Liver (tissue), 9 donors: Measurements from ENCODE around the gene RBM15. TPM values are rescaled to one million over a fixed set of nuclear protein-coding genes. Genes with fewer than 3 reads are reported as not detected.

Experiments
- DNase-seq: peaks from one replicate; pipeline ENCODE4 v3.0.0-alpha.2; 2017; ENCODE audit warnings: low spot score
- H3K27ac ChIP-seq, 2 donors: one replicate each; pipeline ENCODE4 v1.7.0; 2013; ENCODE audit warnings: inconsistent platforms in 2 of 2, low read length in 2 of 2, control low read depth in 1 of 2, low read depth in 1 of 2, mild to moderate bottlenecking in 1 of 2
- H3K27me3 ChIP-seq, 4 donors: one replicate each; pipeline versions ENCODE4 v1.6.1 to v1.7.0; 2013; ENCODE audit warnings: low read length in 3 of 4, inconsistent platforms in 1 of 4, mild to moderate bottlenecking in 1 of 4, moderate library complexity in 1 of 4; ENCODE audit not compliant: control insufficient read depth in 4 of 4, insufficient read depth in 4 of 4
- H3K36me3 ChIP-seq, 4 donors: one replicate each; pipeline versions ENCODE4 v1.6.1 to v1.7.0; 2013; ENCODE audit warnings: low read length in 3 of 4, mild to moderate bottlenecking in 3 of 4, low read depth in 1 of 4, moderate library complexity in 1 of 4; ENCODE audit not compliant: control insufficient read depth in 4 of 4, insufficient read depth in 3 of 4
- H3K4me1 ChIP-seq, 4 donors: one replicate each; pipeline versions ENCODE4 v1.6.1 to v1.7.0; 2013; ENCODE audit warnings: low read length in 3 of 4, mild to moderate bottlenecking in 3 of 4, moderate library complexity in 1 of 4; ENCODE audit not compliant: control insufficient read depth in 4 of 4, insufficient read depth in 4 of 4
- H3K4me3 ChIP-seq, 3 donors: one replicate each; pipeline versions ENCODE4 v1.6.1 to v1.7.0; 2013; ENCODE audit warnings: low read length in 3 of 3, control low read depth in 1 of 3, low read depth in 1 of 3, mild to moderate bottlenecking in 1 of 3
- H3K9ac ChIP-seq, 2 donors: one replicate each; pipeline ENCODE4 v1.7.0; 2013; ENCODE audit warnings: low read length in 2 of 2, mild to moderate bottlenecking in 2 of 2, moderate library complexity in 2 of 2, control low read depth in 1 of 2, low read depth in 1 of 2
- H3K9me3 ChIP-seq, 4 donors: one replicate each; pipeline versions ENCODE4 v1.6.1 to v1.7.0; 2013; ENCODE audit warnings: low read length in 3 of 4; ENCODE audit not compliant: control insufficient read depth in 4 of 4
- EGR1 ChIP-seq, 2 donors: IDR thresholded peaks; 2 replicates each; pipeline ENCODE4 v1.6.1; 2016 to 2018; ENCODE audit warnings: antibody characterized with exemption in 2 of 2, low read depth in 2 of 2
- FOXA1 ChIP-seq: IDR thresholded peaks from 2 replicates; pipeline ENCODE4 v1.6.1; 2016; ENCODE audit warnings: antibody characterized with exemption
- FOXA2 ChIP-seq: IDR thresholded peaks from 2 replicates; pipeline ENCODE4 v1.6.1; 2016; ENCODE audit warnings: antibody characterized with exemption
- GABPA ChIP-seq, 2 donors: IDR thresholded peaks in 1 of 2; conservative IDR thresholded peaks in 1 of 2; 2 replicates each; pipeline ENCODE4 v1.6.1; 2016; ENCODE audit warnings: antibody characterized with exemption in 2 of 2, mild to moderate bottlenecking in 1 of 2, moderate library complexity in 1 of 2
- HNF4A ChIP-seq, 2 donors: conservative IDR thresholded peaks; 2 replicates each; pipeline ENCODE4 v1.6.1; 2016; ENCODE audit warnings: antibody characterized with exemption in 2 of 2, mild to moderate bottlenecking in 2 of 2
- HNF4G ChIP-seq: IDR thresholded peaks from 2 replicates; pipeline ENCODE4 v1.6.1; 2016; ENCODE audit warnings: antibody characterized with exemption
- JUND ChIP-seq, 2 donors: IDR thresholded peaks; 2 replicates each; pipeline ENCODE4 v1.6.1; 2016; ENCODE audit warnings: antibody characterized with exemption in 2 of 2
- NR2F2 ChIP-seq: IDR thresholded peaks from 2 replicates; pipeline ENCODE4 v1.6.1; 2016; ENCODE audit warnings: antibody characterized with exemption
- RAD21 ChIP-seq, 2 donors: IDR thresholded peaks; 2 replicates each; pipeline ENCODE4 v1.6.1; 2016; ENCODE audit warnings: antibody characterized with exemption in 2 of 2, mild to moderate bottlenecking in 2 of 2
- RXRA ChIP-seq, 2 donors: IDR thresholded peaks; 2 replicates each; pipeline ENCODE4 v1.6.1; 2017 to 2018; ENCODE audit warnings: antibody characterized with exemption in 2 of 2, mild to moderate bottlenecking in 1 of 2
- SP1 ChIP-seq: IDR thresholded peaks from 2 replicates; pipeline ENCODE4 v1.6.1; 2018; ENCODE audit warnings: antibody characterized with exemption, mild to moderate bottlenecking
- TAF1 ChIP-seq: conservative IDR thresholded peaks from 2 replicates; pipeline ENCODE4 v1.6.1; 2016; ENCODE audit warnings: antibody characterized with exemption, mild to moderate bottlenecking
- YY1 ChIP-seq: IDR thresholded peaks from 2 replicates; pipeline ENCODE4 v1.6.1; 2016; ENCODE audit warnings: antibody characterized with exemption, mild to moderate bottlenecking
- whole genome bisulfite sequencing: extraction: QIAGEN DNeasy Blood & Tissue Kit; methylation state at CpG from one replicate; pipeline ENCODE4 v1.1.7; 2013; 5-methylcytosine and 5-hydroxymethylcytosine counted together
- polyA plus RNA-seq, 2 donors: library from polyadenylated mRNA; stranded (reverse) in 1 of 2; unstranded in 1 of 2; fragments of 200-250 nt in 1 of 2; fragments of >200 nt in 1 of 2; fragmentation: Nextera tagmentation in 1 of 2; extraction: Ambion mirVana in 1 of 2; gene quantifications; one replicate each; pipeline versions ENCODE4 v1.2.1 to v1.2.3, GENCODE V29; 2013 to 2015
- total RNA-seq, 2 donors: library from RNA; depleted of rRNA; stranded (reverse); fragments of >200 nt; gene quantifications; one replicate each; pipeline ENCODE4 v1.2.3, GENCODE V29; 2014
- TF ChIP-seq, protein P1 (sequence below): fragments of 150-350 bp; IDR thresholded peaks from 2 replicates; pipeline ENCODE4 v1.5.1; 2017; ENCODE audit warnings: improper control_type of control experiment, low read depth, low read length; ENCODE audit not compliant: missing input control
- TF ChIP-seq, protein P2 (sequence below): IDR thresholded peaks from 2 replicates; pipeline ENCODE4 v1.6.1; 2016; ENCODE audit warnings: antibody characterized with exemption, mild to moderate bottlenecking
- TF ChIP-seq, protein P3 (sequence below): IDR thresholded peaks from 2 replicates; pipeline ENCODE4 v1.6.1; 2016; ENCODE audit warnings: antibody characterized with exemption
- TF ChIP-seq, protein P4 (sequence below): IDR thresholded peaks from 2 replicates; pipeline ENCODE4 v1.6.1; 2016; ENCODE audit warnings: antibody characterized with exemption
- donor health status: healthy.
- donor health status: healthy.
- donor health status: healthy.
- donor health status: healthy.
- donor health status: healthy.

RBM15 gene
- total and polyA plus RNA-seq, 4 donors, result 2.4 to 34.0 (median 15.0) TPM

DNA sequence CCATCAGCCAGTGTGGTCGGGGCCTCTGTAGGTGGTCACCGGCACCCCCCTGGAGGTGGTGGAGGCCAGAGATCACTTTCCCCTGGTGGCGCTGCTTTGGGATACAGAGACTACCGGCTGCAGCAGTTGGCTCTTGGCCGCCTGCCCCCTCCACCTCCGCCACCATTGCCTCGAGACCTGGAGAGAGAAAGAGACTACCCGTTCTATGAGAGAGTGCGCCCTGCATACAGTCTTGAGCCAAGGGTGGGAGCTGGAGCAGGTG, 961 bp downstream of the RBM15 start:
- peak overlapping the region; percentile 87 to 93 for H3K27ac ChIP-seq
- peaks cover 1 to 7% (median 4%) of the 10 kb centered on the region in 4 donors for H3K36me3 ChIP-seq
- DNase-seq, result no peak
- 11% methylated on average over 9 of the region's 9 CpGs for WGBS
- peak overlapping the region; percentile 82 to 96 (median 91) for H3K4me3 ChIP-seq
- TF ChIP-seq SP1 (no peak), FOXA2 (no peak), HNF4G (no peak), JUND (IDR thresholded peaks at IDR 0.05) (no peak), HNF4A (conservative IDR thresholded peaks at IDR 0.05) (no peak), NR2F2 (no peak), YY1 (no peak), TAF1 (no peak), EGR1 (IDR thresholded peaks at IDR 0.05; ENCODE audit: low read depth in 2 of 2) (no peak), RAD21 (IDR thresholded peaks at IDR 0.05) (no peak), GABPA (IDR thresholded peaks at IDR 0.05 in 1 of 2, conservative IDR thresholded peaks at IDR 0.05 in 1 of 2) (no peak)
- TF ChIP-seq, protein P1, sequence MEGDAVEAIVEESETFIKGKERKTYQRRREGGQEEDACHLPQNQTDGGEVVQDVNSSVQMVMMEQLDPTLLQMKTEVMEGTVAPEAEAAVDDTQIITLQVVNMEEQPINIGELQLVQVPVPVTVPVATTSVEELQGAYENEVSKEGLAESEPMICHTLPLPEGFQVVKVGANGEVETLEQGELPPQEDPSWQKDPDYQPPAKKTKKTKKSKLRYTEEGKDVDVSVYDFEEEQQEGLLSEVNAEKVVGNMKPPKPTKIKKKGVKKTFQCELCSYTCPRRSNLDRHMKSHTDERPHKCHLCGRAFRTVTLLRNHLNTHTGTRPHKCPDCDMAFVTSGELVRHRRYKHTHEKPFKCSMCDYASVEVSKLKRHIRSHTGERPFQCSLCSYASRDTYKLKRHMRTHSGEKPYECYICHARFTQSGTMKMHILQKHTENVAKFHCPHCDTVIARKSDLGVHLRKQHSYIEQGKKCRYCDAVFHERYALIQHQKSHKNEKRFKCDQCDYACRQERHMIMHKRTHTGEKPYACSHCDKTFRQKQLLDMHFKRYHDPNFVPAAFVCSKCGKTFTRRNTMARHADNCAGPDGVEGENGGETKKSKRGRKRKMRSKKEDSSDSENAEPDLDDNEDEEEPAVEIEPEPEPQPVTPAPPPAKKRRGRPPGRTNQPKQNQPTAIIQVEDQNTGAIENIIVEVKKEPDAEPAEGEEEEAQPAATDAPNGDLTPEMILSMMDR, result no peak
- TF ChIP-seq, protein P2, sequence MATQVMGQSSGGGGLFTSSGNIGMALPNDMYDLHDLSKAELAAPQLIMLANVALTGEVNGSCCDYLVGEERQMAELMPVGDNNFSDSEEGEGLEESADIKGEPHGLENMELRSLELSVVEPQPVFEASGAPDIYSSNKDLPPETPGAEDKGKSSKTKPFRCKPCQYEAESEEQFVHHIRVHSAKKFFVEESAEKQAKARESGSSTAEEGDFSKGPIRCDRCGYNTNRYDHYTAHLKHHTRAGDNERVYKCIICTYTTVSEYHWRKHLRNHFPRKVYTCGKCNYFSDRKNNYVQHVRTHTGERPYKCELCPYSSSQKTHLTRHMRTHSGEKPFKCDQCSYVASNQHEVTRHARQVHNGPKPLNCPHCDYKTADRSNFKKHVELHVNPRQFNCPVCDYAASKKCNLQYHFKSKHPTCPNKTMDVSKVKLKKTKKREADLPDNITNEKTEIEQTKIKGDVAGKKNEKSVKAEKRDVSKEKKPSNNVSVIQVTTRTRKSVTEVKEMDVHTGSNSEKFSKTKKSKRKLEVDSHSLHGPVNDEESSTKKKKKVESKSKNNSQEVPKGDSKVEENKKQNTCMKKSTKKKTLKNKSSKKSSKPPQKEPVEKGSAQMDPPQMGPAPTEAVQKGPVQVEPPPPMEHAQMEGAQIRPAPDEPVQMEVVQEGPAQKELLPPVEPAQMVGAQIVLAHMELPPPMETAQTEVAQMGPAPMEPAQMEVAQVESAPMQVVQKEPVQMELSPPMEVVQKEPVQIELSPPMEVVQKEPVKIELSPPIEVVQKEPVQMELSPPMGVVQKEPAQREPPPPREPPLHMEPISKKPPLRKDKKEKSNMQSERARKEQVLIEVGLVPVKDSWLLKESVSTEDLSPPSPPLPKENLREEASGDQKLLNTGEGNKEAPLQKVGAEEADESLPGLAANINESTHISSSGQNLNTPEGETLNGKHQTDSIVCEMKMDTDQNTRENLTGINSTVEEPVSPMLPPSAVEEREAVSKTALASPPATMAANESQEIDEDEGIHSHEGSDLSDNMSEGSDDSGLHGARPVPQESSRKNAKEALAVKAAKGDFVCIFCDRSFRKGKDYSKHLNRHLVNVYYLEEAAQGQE, result no peak
- TF ChIP-seq, protein P3, sequence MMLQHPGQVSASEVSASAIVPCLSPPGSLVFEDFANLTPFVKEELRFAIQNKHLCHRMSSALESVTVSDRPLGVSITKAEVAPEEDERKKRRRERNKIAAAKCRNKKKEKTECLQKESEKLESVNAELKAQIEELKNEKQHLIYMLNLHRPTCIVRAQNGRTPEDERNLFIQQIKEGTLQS, result no peak
- TF ChIP-seq, protein P4, sequence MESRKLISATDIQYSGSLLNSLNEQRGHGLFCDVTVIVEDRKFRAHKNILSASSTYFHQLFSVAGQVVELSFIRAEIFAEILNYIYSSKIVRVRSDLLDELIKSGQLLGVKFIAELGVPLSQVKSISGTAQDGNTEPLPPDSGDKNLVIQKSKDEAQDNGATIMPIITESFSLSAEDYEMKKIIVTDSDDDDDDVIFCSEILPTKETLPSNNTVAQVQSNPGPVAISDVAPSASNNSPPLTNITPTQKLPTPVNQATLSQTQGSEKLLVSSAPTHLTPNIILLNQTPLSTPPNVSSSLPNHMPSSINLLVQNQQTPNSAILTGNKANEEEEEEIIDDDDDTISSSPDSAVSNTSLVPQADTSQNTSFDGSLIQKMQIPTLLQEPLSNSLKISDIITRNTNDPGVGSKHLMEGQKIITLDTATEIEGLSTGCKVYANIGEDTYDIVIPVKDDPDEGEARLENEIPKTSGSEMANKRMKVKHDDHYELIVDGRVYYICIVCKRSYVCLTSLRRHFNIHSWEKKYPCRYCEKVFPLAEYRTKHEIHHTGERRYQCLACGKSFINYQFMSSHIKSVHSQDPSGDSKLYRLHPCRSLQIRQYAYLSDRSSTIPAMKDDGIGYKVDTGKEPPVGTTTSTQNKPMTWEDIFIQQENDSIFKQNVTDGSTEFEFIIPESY, result no peak
- H3K9ac ChIP-seq, result peak overlapping the region; percentile 68 to 91
- H3K9me3 ChIP-seq, result no peaks in the 10 kb centered on the region
- H3K4me1 ChIP-seq, result peaks cover 18 to 67% (median 51%) of the 10 kb centered on the region in 4 donors
- no peaks in the 10 kb centered on the region for H3K27me3 ChIP-seq

DNA sequence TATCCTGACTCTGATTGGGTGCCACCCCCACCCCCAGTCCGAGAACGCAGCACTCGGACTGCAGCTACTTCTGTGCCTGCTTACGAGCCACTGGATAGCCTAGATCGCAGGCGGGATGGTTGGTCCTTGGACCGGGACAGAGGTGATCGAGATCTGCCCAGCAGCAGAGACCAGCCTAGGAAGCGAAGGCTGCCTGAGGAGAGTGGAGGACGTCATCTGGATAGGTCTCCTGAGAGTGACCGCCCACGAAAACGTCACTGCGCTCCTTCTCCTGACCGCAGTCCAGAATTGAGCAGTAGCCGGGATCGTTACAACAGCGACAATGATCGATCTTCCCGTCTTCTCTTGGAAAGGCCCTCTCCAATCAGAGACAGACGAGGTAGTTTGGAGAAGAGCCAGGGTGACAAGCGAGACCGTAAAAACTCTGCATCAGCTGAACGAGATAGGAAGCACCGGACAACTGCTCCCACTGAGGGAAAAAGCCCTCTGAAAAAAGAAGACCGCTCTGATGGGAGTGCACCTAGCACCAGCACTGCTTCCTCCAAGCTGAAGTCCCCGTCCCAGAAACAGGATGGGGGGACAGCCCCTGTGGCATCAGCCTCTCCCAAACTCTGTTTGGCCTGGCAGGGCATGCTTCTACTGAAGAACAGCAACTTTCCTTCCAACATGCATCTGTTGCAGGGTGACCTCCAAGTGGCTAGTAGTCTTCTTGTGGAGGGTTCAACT, 2.1 kb downstream of the RBM15 start:
- WGBS, result 90% methylated on average over 27 of the region's 27 CpGs
- no peaks in the 10 kb centered on the region for H3K27me3 ChIP-seq
- no peak overlapping the region for H3K27ac ChIP-seq
- H3K4me3 ChIP-seq, result no peak overlapping the region
- H3K9me3 ChIP-seq, result no peaks in the 10 kb centered on the region
- H3K36me3 ChIP-seq, result peaks cover 1 to 7% (median 4%) of the 10 kb centered on the region in 4 donors
- H3K9ac ChIP-seq, result no peak overlapping the region
- no peak for DNase-seq
- H3K4me1 ChIP-seq, result peaks cover 15 to 63% (median 49%) of the 10 kb centered on the region in 4 donors
- TF ChIP-seq, protein P2, result no peak
- TF ChIP-seq RAD21 (IDR thresholded peaks at IDR 0.05) (no peak), FOXA1 (no peak), RXRA (IDR thresholded peaks at IDR 0.05) (no peak), HNF4A (conservative IDR thresholded peaks at IDR 0.05) (no peak), JUND (IDR thresholded peaks at IDR 0.05) (no peak)
- TF ChIP-seq, protein P4, result no peak
